ENCODE results near the gene DOCK1.

The DOCK1 gene

GRCh38 chr10:127088908-127089307 lies 183.7 kb downstream of the DOCK1 start:
- DNase-seq (ENCODE audit: low spot score): no peak

GRCh38 chr10:127089446-127089845 lies 184.2 kb downstream of the DOCK1 start:
- no peak for DNase-seq (ENCODE audit: low spot score)

GRCh38 chr10:127090138-127090537 lies 184.9 kb downstream of the DOCK1 start:
- DNase-seq (ENCODE audit: low spot score): no peak

- no peak for DNase-seq (ENCODE audit: low spot score)
Observed at GRCh38 chr10:127091354-127091753, 186.1 kb downstream of the DOCK1 start.

GRCh38 chr10:127092916-127093315 lies 187.7 kb downstream of the DOCK1 start:
- no peak for DNase-seq (ENCODE audit: low spot score)

- DNase-seq (ENCODE audit: low spot score): no peak
Observed at GRCh38 chr10:127094984-127095383, 189.8 kb downstream of the DOCK1 start.

- DNase-seq (ENCODE audit: low spot score): no peak
Observed at GRCh38 chr10:127100983-127101615, 195.9 kb downstream of the DOCK1 start.

- no peak for DNase-seq (ENCODE audit: low spot score)
Observed at GRCh38 chr10:127102176-127102575, 196.9 kb downstream of the DOCK1 start.

GRCh38 chr10:127115100-127115499 lies 209.9 kb downstream of the DOCK1 start:
- no peak for DNase-seq (ENCODE audit: low spot score)

- peak; percentile 71 for DNase-seq (ENCODE audit: low spot score)
Observed at GRCh38 chr10:127117125-127117524, 211.9 kb downstream of the DOCK1 start.

GRCh38 chr10:127118034-127118433 lies 212.8 kb downstream of the DOCK1 start:
- DNase-seq (ENCODE audit: low spot score): no peak

- no peak for DNase-seq (ENCODE audit: low spot score)
Observed at GRCh38 chr10:127119936-127120335, 214.7 kb downstream of the DOCK1 start.

- DNase-seq (ENCODE audit: low spot score): no peak
Observed at GRCh38 chr10:127122831-127123230, 217.6 kb downstream of the DOCK1 start.

- peak; percentile 12 for DNase-seq (ENCODE audit: low spot score)
Observed at GRCh38 chr10:127123626-127124025, 218.4 kb downstream of the DOCK1 start.

GRCh38 chr10:127125331-127125730 lies 220.1 kb downstream of the DOCK1 start:
- DNase-seq (ENCODE audit: low spot score): no peak

GRCh38 chr10:127127822-127128221 lies 222.6 kb downstream of the DOCK1 start:
- no peak for DNase-seq (ENCODE audit: low spot score)

- no peak for DNase-seq (ENCODE audit: low spot score)
Observed at GRCh38 chr10:127129104-127129503, 223.9 kb downstream of the DOCK1 start.

GRCh38 chr10:127132451-127132850 lies 227.2 kb downstream of the DOCK1 start:
- DNase-seq (ENCODE audit: low spot score): no peak

- DNase-seq (ENCODE audit: low spot score): no peak
Observed at GRCh38 chr10:127133225-127133624, 228.0 kb downstream of the DOCK1 start.

- no peak for DNase-seq (ENCODE audit: low spot score)
Observed at GRCh38 chr10:127133672-127134500, 228.7 kb downstream of the DOCK1 start.

- no peak for DNase-seq (ENCODE audit: low spot score)
Observed at GRCh38 chr10:127135844-127136577, 230.8 kb downstream of the DOCK1 start.

GRCh38 chr10:127137391-127137790 lies 232.2 kb downstream of the DOCK1 start:
- DNase-seq (ENCODE audit: low spot score): no peak

GRCh38 chr10:127142136-127142535 lies 236.9 kb downstream of the DOCK1 start:
- no peak for DNase-seq (ENCODE audit: low spot score)
